Measurements from ENCODE around the gene COQ2. TPM values are rescaled to one million over a fixed set of nuclear protein-coding genes. Genes with fewer than 3 reads are reported as not detected.
A peak's percentile ranks its signal among the peaks of the same experiment; 100 is the strongest.
"Not testable (repeated sequence)": the region's sequence is repeated elsewhere in the genome, so short reads cannot be mapped to it uniquely, and the experiment has no call there.

The COQ2 gene
- total RNA-seq, 4 donors from 2014 or later = 3.2 to 22.6 (median 9.5) TPM

GRCh38 chr4:83297548-83298260, 13.1 kb upstream of the COQ2 start:
- H3K27ac ChIP-seq = no peak overlapping the region
- no peaks in the 10 kb centered on the region for H3K4me1 ChIP-seq
- intact Hi-C loops (cut with DNase I; ENCODE audit: low total_unique reads) = no loop called here
- H3K27me3 ChIP-seq = no peaks in the 10 kb centered on the region
- no peaks in the 10 kb centered on the region for H3K9me3 ChIP-seq
- H3K36me3 ChIP-seq = no peaks in the 10 kb centered on the region
- no peak for TF ChIP-seq POLR2A (IDR thresholded peaks at IDR 0.05)
- no peak for TF ChIP-seq CTCF (IDR thresholded peaks at IDR 0.05)
- DNase-seq = no peak
- H3K4me3 ChIP-seq = no peak overlapping the region

GRCh38 chr4:83293305-83294046, 8.9 kb upstream of the COQ2 start:
- Histone ChIP-seq H3K4me1 (no peaks in the 10 kb centered on the region), H3K4me3 (no peak overlapping the region), H3K27me3 (no peaks in the 10 kb centered on the region), H3K36me3 (no peaks in the 10 kb centered on the region), H3K9me3 (no peaks in the 10 kb centered on the region), H3K27ac (no peak overlapping the region)
- no peak for DNase-seq
- intact Hi-C loops (cut with DNase I; ENCODE audit: low total_unique reads) = no loop called here
- TF ChIP-seq POLR2A (IDR thresholded peaks at IDR 0.05) = no peak
- no peak for TF ChIP-seq CTCF (IDR thresholded peaks at IDR 0.05)

GRCh38 chr4:83290059-83290774, 5.6 kb upstream of the COQ2 start:
- intact Hi-C loops (cut with DNase I; ENCODE audit: low total_unique reads); H3K4me1 ChIP-seq; H3K27me3 ChIP-seq; H3K4me3 ChIP-seq; DNase-seq; H3K27ac ChIP-seq; H3K9me3 ChIP-seq; H3K36me3 ChIP-seq: not testable (repeated sequence)

- not testable (repeated sequence) for H3K27ac ChIP-seq, H3K27me3 ChIP-seq, H3K9me3 ChIP-seq, H3K4me1 ChIP-seq, H3K36me3 ChIP-seq, H3K4me3 ChIP-seq, DNase-seq
- intact Hi-C loops (cut with DNase I; ENCODE audit: low total_unique reads) = loop anchor here (10.0 kb wide), 1 partner anchor 214 kb away; no protein-coding TSS in a partner anchor
Measured at GRCh38 chr4:83288381-83288780, 3.8 kb upstream of the COQ2 start.

- no peak for DNase-seq
- no peak for TF ChIP-seq CTCF (IDR thresholded peaks at IDR 0.05)
- TF ChIP-seq POLR2A (IDR thresholded peaks at IDR 0.05) = no peak
- no peaks in the 10 kb centered on the region for H3K4me1 ChIP-seq
- H3K36me3 ChIP-seq = no peaks in the 10 kb centered on the region
- H3K9me3 ChIP-seq = no peaks in the 10 kb centered on the region
- intact Hi-C loops (cut with DNase I; ENCODE audit: low total_unique reads) = loop anchor here (10.0 kb wide), 1 partner anchor 210 kb away; no protein-coding TSS in a partner anchor
- no peaks in the 10 kb centered on the region for H3K27me3 ChIP-seq
- peak overlapping the region; percentile 95 for H3K27ac ChIP-seq
- peak overlapping the region; percentile 67 to 74 for H3K4me3 ChIP-seq
Measured at GRCh38 chr4:83285055-83285407, 433 bp upstream of the COQ2 start.

- H3K27ac ChIP-seq = no peak overlapping the region
- no peaks in the 10 kb centered on the region for H3K4me1 ChIP-seq
- no peak for DNase-seq
- H3K36me3 ChIP-seq = no peaks in the 10 kb centered on the region
- no peaks in the 10 kb centered on the region for H3K9me3 ChIP-seq
- no peak overlapping the region for H3K4me3 ChIP-seq
- intact Hi-C loops (cut with DNase I; ENCODE audit: low total_unique reads) = loop anchor here (10.0 kb wide), 1 partner anchor 208 kb away; no protein-coding TSS in a partner anchor
- TF ChIP-seq POLR2A (IDR thresholded peaks at IDR 0.05) (no peak), CTCF (IDR thresholded peaks at IDR 0.05) (no peak)
- no peaks in the 10 kb centered on the region for H3K27me3 ChIP-seq
Measured at GRCh38 chr4:83283181-83283580, 1.4 kb downstream of the COQ2 start.
